GM19099 (cell line): ENCODE data around the gene SLC6A9.

Experiments used
- POLR2A ChIP-seq: IDR thresholded peaks from 3 replicates; pipeline ENCODE4 v1.6.1; 2011; ENCODE audit warnings: low read depth; ENCODE audit not compliant: insufficient read length; ENCODE audit errors: extremely low read depth

Gene SLC6A9

DNA sequence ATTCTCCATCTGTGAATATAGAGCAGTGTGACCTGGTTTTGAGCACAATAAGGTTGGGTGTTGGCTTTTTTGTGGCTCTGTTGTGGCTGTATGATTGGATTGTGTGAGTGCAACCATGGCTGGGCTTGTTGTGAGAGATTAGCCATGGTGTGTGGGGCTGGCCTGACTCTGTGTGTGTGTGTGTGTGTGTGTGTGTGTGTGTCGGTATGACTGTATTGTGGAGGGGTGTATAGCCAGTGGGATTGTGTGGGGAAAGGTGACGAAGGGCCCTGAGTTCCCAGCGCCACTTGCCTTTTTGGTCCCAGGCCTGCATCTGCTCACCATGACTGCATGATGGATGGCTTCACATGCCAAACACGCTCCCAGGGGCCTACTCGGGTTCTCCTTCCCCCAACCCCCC, 5.9 kb upstream of the SLC6A9 start:
- no peak for TF ChIP-seq POLR2A

- no peak for TF ChIP-seq POLR2A
Measured at GRCh38 chr1:44036409-44037139, 5.3 kb upstream of the SLC6A9 start.

DNA sequence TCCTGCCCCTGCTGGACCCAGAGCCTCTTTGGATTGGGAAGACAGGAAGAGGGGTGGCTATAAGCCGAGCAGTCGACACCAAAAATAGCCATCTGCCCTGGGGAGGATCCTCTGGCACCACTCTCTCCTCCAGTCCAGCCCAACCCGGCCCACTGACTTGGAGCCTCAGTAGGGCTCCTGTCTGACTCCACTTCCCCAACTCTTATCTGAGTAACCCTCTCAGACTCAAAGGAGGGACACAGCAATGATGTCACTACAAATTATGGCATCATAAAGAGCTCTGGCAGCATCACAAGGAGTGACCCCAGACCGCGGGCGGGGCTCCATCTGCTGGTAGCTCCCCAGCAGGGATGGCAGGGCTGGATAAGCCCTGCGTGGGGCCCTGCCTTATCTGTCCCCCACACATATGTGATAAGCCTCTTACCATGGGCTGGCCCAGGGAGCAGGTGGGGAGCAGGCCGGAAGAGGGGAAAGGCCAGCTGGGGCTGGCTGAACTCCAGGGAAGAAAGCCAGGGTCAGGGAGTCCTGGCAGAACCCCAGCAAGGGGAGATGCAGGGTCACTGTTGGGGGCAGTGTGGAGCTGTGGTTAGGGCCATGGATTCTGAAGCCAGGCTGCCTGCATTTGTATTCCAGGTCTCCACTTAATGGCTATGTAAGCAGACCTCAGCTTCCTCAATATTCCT, 4.6 kb upstream of the SLC6A9 start:
- no peak for TF ChIP-seq POLR2A

DNA sequence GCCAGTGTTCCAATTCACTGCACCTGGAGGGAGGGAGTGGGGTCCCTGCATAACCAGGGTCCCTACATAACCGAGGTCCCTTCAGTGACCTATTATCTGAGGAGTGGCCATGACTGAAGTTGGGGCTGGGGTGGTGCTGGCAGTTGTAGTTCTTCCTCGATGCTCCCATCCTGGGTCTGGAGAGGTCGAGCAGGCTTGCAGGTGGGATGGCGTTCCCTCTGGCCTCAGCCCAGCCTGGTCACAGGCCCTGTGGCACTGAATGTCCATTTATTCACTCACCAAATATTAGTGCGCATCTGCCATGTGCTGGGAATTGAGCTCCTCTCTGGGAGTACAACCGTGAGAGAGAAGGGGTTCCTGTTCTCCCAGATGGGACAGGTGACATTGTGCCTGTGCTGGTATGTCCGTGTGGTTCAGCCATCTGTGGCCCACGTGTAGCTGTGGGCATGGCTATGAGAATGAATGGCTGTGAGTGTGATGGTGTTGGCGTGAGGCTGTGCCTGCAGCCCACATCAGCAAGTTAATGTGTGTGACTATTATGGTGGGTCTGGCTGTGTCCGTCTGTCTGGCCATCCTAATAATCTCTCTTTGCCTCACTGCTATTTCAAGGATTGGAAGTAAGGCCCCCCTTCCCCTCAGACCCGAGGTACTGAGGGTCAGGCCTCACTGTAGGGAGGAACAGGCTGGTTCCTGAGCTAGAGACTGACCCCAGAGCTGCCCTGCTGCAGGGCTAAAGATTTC, 3.9 kb upstream of the SLC6A9 start:
- TF ChIP-seq POLR2A = no peak

DNA sequence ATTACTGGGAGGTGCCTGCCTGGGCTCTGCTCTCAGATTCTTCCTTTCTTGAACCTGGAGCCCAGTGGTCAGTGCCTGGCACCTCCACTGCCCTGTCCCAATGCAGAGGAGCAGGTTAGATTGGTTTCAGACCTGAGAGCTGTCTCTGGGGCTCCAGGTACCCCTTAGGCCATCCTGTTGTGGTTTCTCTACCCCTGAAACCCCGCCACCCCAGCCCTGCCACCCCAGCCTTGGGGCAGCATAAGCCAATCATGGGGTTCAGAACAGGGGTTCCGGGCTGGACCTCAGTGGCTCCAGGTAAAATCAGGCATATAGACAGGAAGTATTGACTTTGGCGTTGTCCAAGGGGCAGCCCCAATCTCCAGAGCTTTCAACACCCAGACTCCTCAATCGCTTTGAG, 3.2 kb upstream of the SLC6A9 start:
- no peak for TF ChIP-seq POLR2A

DNA sequence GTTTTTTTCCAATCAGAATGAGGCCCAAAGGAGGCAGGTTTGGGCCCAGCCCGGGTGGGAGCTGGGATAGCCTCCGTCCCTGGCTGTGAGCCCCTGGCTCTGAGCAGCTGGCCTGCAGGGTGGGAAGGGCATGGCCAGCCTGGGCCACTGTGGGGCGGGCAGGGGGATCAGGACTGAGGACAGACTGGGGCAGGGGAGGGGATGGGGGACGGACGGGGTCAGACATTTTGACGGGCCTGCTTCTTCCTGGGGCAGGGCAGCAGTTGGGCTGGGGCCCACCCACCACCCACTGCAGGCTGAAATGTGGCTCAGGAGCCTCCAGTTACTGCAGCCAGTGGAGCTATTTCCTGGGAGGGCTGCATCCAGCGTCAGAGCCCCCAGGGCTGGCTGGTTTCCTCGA, 2.5 kb upstream of the SLC6A9 start:
- no peak for TF ChIP-seq POLR2A

DNA sequence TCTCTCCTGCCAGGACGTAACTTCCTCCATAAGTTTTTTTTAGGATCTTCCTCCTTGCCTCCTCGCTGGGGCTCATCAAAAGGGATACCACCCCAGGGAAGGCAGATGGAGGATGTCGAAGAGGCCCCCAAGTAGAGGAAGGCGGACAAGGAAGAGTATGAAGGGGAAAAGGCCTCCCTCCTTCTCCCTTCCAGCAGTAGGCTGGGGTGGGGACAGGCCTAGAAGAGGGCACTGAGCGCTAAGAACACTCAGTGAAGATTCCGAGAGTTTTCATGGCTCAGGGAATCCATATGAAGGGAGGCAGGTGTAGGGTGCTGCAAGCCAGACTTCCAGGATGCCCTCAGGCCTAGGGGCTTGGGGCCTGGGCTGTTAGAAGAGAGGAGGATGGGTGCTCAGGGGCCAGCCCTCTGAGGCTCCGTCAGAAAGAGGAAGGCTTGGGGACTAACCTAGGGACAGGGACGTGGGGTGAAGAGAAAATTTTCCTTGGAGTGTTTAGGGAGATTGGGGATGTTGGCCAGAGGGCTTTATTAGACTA, 1.8 kb upstream of the SLC6A9 start:
- TF ChIP-seq POLR2A = no peak

GRCh38 chr1:44032170-44032790, 1.0 kb upstream of the SLC6A9 start:
- TF ChIP-seq POLR2A = no peak

- TF ChIP-seq POLR2A = no peak
Measured at GRCh38 chr1:44030605-44031251, 534 bp downstream of the SLC6A9 start.

DNA sequence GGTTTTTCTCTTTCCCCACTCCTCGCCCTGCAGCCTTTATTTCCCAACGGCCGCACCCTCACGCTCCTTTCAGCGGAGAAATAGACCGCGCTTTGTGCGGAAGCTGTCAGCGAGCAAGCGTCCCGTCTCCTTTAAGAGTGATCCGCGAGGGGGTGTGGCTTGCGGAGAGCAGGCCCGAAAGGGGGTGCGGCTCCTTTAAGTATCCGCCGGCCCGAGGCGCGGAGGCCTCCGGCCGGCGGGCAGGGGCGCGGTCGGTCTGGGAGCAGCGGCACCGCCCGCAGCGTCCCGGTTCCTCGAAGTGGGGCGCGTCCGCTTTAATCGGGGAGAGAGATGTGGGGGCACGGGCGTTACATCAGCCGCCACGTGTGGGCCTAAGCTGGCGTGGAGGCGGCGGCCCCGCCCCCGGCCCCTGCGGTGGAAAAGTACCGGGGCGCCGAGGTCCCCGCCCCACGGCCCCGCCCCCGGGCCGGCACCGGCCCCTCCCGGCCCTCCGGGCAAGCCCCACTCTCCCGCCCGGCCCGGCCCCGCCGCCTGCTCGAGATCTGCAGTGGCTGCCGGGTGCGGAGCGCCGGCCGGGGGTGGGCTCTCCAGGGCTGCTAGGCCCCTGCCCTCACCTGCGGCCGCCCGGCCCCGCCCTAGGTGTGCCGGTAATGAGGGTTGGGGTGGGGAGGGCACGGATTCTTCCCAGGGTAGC, 1.2 kb downstream of the SLC6A9 start:
- peak; percentile 41 for TF ChIP-seq POLR2A

DNA sequence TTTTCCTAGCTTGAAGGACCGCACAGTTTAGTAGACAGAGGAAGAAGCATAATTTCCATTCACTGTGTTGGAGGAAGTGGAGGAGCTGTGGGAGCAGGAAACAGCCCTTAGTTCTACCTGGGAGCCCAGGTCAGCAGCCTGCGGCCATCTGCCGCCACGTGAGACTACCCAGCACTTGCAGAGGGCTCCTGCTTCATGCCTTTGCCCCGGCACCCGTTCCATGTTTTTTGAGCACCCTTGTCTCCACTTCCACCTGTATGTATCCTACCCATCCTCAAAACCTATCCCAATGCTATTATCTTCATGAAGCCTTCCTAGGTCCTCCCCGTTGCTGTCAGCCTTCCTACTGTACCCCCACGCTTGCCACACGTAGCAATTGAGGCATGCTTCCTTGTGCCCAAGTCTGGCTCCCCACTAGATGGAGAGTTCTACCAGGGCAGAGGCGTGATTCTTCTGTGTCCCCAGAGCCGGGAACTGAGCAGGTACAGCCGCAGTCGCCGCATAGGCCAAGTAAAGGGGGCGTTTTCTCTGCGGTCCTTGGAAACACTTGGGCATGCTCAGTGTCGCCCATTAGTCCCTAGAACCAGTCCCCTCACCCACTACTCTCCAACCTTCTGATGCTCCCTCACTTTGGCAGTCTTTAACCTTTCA, 1.9 kb downstream of the SLC6A9 start:
- no peak for TF ChIP-seq POLR2A

DNA sequence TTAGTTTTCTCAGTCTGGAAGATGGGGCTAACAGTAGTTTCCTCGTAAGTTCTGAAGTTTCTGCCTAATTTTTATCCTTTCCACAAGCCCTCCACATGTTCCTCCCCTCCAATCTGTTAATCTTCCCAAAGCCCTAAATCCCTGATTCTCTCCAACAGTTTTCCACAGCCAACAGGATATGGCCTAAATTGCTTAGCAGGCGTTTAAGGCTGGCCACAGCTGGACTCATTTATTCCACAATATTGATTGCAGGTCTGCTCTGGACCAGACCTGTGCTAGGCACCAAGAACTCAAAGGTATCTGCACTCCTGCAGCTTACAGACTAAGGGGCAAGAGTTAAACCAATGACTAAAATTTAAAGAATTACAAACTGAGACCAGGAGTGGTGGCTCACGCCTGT, 3.9 kb downstream of the SLC6A9 start:
- no peak for TF ChIP-seq POLR2A

GRCh38 chr1:44025816-44026215, 5.4 kb downstream of the SLC6A9 start:
- no peak for TF ChIP-seq POLR2A

DNA sequence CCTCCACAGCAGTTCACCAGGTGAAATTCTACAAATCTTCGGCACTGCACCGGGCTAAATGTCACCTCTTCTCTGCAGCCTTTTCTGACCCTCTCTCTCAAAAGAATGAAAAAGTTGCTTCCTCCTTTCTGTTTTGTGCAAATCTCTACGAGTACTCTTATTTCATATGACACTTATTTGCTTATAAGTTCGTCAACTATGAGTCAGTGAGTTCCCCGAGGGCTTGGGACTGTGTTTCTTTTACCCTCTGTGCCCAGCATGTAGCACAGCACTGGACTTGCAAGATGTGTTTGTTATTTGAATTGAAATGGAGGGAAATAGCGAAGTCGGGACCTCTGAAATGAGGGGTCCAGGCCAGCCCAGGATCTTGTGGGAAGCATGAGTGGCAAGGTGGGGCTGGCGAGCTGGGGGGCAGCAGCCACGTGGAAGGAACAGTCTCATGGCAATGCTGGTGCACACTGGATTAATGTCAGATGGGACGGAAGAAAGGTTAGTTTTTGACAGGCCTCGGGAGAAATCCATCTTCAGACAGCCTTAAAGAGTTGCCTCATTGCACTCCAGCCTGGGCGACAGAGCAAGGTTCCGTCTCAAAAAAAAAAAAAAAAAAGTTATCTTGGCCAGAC, 6.2 kb downstream of the SLC6A9 start:
- TF ChIP-seq POLR2A = no peak
